Hippocampal formation (tissue), 2 donors: ENCODE data around the gene CSNK2A1.
"Not testable (repeated sequence)": the region's sequence is repeated elsewhere in the genome, so short reads cannot be mapped to it uniquely, and the experiment has no call there.

ENCODE experiments used
- DNase-seq, 2 donors: peaks; one replicate each; lab custom pipeline; 2025; lab: John Stamatoyannopoulos, UW

The CSNK2A1 gene

GRCh38 chr20:454951-455350 is 88.6 kb downstream of the CSNK2A1 start:
- DNase-seq, result no peak

- DNase-seq, result not testable (repeated sequence)
These were observed 91.6 kb downstream of the CSNK2A1 start for GRCh38 chr20:452021-452420.

- no peak for DNase-seq
These were observed 97.9 kb downstream of the CSNK2A1 start for GRCh38 chr20:445514-446336.

- no peak for DNase-seq
These were observed 98.6 kb downstream of the CSNK2A1 start for GRCh38 chr20:444862-445426.

- no peak for DNase-seq
These were observed 99.5 kb downstream of the CSNK2A1 start for GRCh38 chr20:444117-444516.

- DNase-seq, result no peak
These were observed 100.3 kb downstream of the CSNK2A1 start for GRCh38 chr20:443223-443775.

- DNase-seq, result no peak
These were observed 103.0 kb downstream of the CSNK2A1 start for GRCh38 chr20:440636-441035.

- DNase-seq, result no peak
These were observed 103.4 kb downstream of the CSNK2A1 start for GRCh38 chr20:440148-440547.

- no peak for DNase-seq
These were observed 104.8 kb downstream of the CSNK2A1 start for GRCh38 chr20:438571-439469.

GRCh38 chr20:437787-438486 is 105.7 kb downstream of the CSNK2A1 start:
- no peak for DNase-seq

GRCh38 chr20:436476-436875 is 107.1 kb downstream of the CSNK2A1 start:
- no peak for DNase-seq

GRCh38 chr20:435558-435957 is 108.0 kb downstream of the CSNK2A1 start:
- DNase-seq, result no peak

- no peak for DNase-seq
These were observed 108.8 kb downstream of the CSNK2A1 start for GRCh38 chr20:434661-435419.

- no peak for DNase-seq
These were observed 109.4 kb downstream of the CSNK2A1 start for GRCh38 chr20:434221-434620.

- DNase-seq, result no peak
These were observed 110.2 kb downstream of the CSNK2A1 start for GRCh38 chr20:433300-433975.

- DNase-seq, result no peak
These were observed 110.8 kb downstream of the CSNK2A1 start for GRCh38 chr20:432677-433299.

- no peak for DNase-seq
These were observed 111.4 kb downstream of the CSNK2A1 start for GRCh38 chr20:432208-432607.

- peak; percentile 68 to 73 for DNase-seq
These were observed 112.3 kb downstream of the CSNK2A1 start for GRCh38 chr20:431012-431904.
